ENCODE results near the gene SERPINA5.

DNA sequence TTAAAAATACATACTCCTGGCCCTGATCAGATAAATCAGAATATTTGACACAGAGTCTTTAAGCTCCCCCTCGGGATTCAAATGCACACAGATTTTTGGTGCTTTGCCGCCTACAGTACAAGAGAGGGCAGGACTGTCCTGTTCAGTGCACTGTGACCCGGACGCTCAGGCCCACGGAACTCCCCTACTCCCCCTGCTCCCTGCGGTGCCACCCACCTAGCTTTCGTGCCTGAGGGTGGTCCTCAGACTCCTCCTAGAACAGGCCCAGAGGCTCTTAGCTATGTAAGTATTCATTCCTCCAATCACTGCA is 17.2 kb downstream of the SERPINA5 start:
- TF ChIP-seq, protein P1, sequence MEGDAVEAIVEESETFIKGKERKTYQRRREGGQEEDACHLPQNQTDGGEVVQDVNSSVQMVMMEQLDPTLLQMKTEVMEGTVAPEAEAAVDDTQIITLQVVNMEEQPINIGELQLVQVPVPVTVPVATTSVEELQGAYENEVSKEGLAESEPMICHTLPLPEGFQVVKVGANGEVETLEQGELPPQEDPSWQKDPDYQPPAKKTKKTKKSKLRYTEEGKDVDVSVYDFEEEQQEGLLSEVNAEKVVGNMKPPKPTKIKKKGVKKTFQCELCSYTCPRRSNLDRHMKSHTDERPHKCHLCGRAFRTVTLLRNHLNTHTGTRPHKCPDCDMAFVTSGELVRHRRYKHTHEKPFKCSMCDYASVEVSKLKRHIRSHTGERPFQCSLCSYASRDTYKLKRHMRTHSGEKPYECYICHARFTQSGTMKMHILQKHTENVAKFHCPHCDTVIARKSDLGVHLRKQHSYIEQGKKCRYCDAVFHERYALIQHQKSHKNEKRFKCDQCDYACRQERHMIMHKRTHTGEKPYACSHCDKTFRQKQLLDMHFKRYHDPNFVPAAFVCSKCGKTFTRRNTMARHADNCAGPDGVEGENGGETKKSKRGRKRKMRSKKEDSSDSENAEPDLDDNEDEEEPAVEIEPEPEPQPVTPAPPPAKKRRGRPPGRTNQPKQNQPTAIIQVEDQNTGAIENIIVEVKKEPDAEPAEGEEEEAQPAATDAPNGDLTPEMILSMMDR (IDR thresholded peaks at IDR 0.05) = no peak
- no peak for TF ChIP-seq POLR2A (IDR thresholded peaks at IDR 0.05)

Measured in testis (tissue), 2 donors.